NCI-H1048 (cell line): ENCODE measurements around the gene MARCHF6.
"Not testable (repeated sequence)": the region's sequence is repeated elsewhere in the genome, so short reads cannot be mapped to it uniquely, and the experiment has no call there.

Experiments
- DNase-seq: peaks from one replicate; lab custom pipeline; 2025; lab: John Stamatoyannopoulos, UW

The MARCHF6 gene, protein sequence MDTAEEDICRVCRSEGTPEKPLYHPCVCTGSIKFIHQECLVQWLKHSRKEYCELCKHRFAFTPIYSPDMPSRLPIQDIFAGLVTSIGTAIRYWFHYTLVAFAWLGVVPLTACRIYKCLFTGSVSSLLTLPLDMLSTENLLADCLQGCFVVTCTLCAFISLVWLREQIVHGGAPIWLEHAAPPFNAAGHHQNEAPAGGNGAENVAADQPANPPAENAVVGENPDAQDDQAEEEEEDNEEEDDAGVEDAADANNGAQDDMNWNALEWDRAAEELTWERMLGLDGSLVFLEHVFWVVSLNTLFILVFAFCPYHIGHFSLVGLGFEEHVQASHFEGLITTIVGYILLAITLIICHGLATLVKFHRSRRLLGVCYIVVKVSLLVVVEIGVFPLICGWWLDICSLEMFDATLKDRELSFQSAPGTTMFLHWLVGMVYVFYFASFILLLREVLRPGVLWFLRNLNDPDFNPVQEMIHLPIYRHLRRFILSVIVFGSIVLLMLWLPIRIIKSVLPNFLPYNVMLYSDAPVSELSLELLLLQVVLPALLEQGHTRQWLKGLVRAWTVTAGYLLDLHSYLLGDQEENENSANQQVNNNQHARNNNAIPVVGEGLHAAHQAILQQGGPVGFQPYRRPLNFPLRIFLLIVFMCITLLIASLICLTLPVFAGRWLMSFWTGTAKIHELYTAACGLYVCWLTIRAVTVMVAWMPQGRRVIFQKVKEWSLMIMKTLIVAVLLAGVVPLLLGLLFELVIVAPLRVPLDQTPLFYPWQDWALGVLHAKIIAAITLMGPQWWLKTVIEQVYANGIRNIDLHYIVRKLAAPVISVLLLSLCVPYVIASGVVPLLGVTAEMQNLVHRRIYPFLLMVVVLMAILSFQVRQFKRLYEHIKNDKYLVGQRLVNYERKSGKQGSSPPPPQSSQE

GRCh38 chr5:10353241-10354047 is at the start of gene MARCHF6:
Gene MARCHF6, plus strand, starts transcription at chr5:10353695. Its CDS starts 204 bp downstream, at chr5:10353899.
- peak; percentile 85 for DNase-seq

- no peak for DNase-seq
These were observed 49.8 kb upstream of the MARCHF6 start for GRCh38 chr5:10303699-10304170.

- no peak for DNase-seq
These were observed 48.6 kb upstream of the MARCHF6 start for GRCh38 chr5:10304932-10305331.

- no peak for DNase-seq
These were observed 47.4 kb upstream of the MARCHF6 start for GRCh38 chr5:10306114-10306513.

- no peak for DNase-seq
These were observed 46.7 kb upstream of the MARCHF6 start for GRCh38 chr5:10306806-10307205.

GRCh38 chr5:10307206-10308148 is 46.0 kb upstream of the MARCHF6 start, which contains the start of gene CMBL:
Gene CMBL, minus strand, starts transcription at chr5:10307902. Its CDS starts 17,140 bp downstream, at chr5:10290762.
- no peak for DNase-seq

DNA sequence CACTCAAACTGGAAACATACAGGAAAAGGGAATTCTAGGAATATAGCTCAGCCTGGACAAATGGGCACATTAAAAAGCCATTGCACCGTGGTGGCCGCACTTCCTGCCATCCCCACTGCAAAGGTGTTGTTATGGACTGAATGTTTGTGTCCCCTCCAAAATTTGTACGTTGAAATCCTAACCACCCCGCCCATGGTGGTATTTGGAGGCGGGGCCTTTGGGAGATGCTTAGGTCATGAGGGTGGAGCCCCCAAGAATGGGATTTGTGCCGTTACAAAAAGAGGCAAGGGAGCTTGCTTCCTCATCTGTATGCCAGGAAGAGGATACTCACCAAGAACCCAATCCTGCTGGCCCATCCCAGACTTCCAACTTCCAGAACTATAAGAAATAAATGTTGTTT is 44.7 kb upstream of the MARCHF6 start:
- DNase-seq: no peak

GRCh38 chr5:10310066-10310779 is 43.3 kb upstream of the MARCHF6 start:
- no peak for DNase-seq

DNA sequence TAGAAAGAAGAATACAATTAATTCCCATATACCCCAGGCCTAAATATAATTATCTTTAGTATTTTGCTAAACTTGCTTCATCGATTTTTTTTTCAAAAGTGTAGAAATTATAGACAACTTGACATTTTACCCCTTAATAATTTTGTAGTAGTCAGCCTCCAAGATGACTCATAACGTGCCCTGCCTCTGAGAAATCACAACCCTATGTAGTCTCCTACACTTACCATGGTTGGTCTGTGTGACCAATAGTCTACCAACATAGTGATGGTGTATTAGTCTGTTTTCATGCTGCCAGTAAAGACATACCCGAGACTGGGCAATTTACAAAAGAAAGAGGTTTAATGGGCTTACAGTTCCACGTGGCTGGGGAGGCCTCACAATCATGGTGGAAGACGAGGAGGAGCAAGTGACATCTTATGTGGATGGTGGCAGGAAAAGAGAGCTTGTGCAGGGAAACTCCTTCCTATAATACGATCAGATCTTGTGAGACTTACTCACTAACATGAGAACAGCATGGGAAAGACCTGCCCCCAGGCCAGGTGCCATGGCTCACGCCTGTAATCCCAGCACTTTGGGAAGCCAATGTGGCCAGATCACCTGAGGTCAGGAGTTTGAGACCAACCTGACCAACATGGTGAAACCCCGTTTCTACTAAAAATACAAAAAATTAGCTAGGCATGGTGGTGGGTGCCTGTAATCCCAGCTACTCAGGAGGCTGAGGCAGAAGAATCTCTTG is 42.5 kb upstream of the MARCHF6 start:
- not testable (repeated sequence) for DNase-seq

GRCh38 chr5:10311595-10312425 is 41.7 kb upstream of the MARCHF6 start:
- no peak for DNase-seq

DNA sequence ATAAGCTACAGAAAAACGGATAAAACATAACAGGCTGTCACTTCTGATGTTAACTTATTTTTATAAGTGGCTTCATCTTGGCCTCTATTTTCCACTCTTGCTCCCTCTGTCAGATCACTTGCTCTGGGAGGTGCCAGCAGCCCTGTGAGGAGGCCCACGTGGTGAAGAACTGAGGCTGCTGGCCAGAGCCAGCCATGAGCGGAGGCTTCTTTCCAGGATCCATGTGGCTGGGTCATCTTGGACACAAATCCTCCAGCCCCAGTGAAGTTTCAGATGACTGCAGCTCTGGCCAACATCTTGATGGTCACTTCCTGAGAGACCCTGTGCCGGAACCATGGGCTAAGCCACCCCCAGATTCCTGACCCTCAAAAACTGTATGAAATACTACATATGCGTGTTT is 38.3 kb upstream of the MARCHF6 start:
- no peak for DNase-seq

- no peak for DNase-seq
These were observed 37.5 kb upstream of the MARCHF6 start for GRCh38 chr5:10315824-10316509.

- no peak for DNase-seq
These were observed 35.4 kb upstream of the MARCHF6 start for GRCh38 chr5:10317825-10318682.

GRCh38 chr5:10319202-10319851 is 34.2 kb upstream of the MARCHF6 start:
- DNase-seq: no peak

GRCh38 chr5:10320793-10321192 is 32.7 kb upstream of the MARCHF6 start:
- DNase-seq: no peak

- no peak for DNase-seq
These were observed 31.6 kb upstream of the MARCHF6 start for GRCh38 chr5:10321882-10322281.
